Kidney capillary endothelial cell (primary cell): ENCODE data around the gene POU2F2.

Source experiments
- DNase-seq: peaks from one replicate; pipeline ENCODE4 v3.0.0-alpha.2; 2018; ENCODE audit warnings: low spot score

POU2F2 gene

DNA sequence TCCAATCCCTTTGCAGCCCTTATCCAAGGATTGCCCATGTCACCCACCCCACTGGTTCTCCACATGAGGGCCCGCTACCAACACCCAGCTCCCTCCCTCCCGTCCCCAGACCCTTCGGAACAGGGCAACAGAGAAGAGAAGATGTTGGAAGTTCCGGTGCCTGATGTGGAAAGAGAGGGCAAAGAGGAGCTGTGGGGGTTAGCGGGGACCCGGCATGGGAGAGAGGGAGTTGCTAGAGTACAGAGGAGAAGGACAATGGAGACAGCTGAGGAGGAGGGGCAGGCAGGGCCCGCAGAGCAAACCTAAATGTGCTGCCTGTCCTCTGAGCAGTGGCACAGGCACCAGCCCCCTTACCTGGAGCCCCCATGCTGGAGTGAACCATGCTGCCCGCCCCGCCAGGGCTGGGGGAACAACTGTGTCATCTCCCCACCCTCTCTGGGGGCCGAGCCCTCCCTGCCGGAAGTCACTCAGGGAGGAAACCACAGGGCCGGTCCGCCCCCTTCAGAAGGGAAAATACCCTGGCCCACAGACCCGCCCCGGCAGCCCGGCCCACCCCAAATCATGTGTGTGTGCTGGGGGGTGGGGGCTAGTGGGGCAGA, at the start of gene POU2F2:
TSS of gene POU2F2 (minus strand) at position 417 of the 599 bp plus-strand sequence. CDS start at position 382, 35 bp downstream.
- no peak for DNase-seq

DNA sequence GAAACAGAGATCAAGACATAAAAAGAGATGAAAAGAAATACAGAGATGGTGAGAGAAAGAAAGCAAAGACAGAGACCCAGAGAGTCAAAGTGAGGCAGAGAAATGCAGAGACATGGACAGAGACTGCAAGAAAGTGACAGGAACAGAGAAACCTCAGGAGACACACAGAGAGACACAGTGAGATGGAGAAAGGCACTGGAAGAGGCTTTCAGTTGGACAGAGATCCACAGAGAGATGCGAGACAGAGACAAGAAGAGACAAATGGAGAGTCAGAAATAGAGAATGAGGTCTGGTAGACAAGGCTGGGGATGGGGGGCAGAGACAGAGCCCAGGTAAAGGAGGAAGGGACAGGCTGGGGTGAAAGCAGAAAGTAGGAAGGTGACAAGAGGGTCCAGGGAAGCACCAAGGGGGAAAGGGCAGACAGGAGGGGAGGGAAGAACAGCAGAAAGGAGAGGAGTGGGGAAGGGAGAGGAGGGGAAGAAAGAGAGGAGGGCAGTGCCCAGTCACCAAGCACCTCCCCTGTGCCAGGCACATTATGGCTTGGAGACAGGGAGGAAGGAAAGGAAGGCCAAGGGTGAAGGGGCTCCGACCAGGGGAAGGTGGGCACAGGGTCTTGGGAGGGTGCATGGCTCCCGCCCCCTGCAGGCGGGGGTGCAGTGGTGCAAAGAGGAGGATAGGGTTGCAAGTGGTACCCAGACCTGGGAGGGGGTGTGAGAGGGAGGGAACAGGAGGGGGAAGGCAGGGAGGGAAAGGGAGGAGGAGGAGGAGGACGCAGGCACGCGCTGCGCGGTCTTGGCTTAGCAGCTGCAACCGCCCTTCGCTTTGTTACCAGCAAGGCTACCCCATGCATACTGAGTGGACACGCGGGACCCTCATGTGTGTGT, 46.8 kb upstream of the POU2F2 start:
- DNase-seq, result no peak

DNA sequence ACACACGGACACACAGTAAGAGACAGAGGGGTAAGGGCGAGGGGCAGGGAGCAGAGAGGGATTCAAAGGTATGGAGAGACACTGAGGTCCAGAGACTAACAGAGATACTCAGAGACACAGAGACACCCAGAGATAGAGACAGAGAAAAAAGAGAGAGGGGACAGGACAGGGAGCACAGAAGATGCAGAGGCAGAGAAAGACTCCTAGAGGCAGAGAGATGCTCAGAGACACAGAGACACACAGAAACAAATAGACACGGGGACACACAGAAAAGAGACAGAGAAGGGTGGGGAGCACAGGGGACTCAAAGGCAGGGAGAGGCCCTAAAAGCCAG, 45.4 kb upstream of the POU2F2 start:
- no peak for DNase-seq

DNA sequence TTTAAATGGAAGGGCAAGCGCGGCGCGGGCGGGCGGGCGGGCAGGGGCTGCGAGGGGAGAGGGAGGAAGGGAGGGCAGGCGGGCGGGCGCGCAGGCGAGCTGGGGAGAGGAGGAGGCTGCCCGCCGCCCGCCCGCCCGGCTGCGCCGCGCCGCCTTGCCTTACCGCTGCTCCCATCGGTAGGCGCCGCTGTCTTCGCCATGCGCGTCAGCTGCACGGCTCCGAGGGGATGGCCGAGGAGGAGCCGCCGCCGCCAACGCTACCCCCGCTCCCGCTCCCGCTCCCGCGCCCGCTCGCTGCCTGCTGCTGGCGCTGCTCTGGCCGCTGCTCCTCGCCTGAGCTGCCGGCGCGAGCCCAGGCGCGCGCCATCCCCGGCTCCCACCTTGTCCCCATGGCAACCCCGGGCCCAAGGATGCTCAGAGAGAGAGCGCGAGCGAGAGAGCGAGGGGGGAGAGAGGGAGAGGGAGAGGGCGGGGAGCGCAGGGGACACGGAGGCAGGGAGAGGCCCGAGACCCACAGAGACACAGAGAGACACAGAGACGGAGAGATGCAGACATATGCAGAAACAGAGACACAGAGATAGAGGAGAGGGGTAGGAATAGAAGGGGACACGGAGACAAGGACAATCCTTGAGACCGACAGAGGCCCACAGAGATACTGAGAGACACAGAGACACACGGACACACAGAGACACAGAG, 44.9 kb upstream of the POU2F2 start:
- DNase-seq, result peak; percentile 46

DNA sequence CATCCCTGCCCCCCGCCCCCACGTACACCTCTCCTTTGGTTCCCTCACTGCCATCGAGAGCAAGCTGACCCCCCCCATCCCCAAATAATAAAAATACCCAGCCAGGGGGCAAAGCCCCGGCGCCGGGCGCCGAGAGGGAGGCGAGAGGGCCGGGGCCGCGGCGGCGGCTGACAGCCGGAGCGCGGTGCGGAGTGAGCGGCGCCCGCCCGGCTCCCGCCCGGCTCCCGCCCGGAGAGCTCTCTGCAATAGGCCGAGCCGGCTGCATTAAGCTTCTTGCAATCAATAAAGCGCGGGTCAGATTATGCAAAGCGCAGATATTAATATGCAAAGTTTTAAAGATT, 44.4 kb upstream of the POU2F2 start:
- no peak for DNase-seq

DNA sequence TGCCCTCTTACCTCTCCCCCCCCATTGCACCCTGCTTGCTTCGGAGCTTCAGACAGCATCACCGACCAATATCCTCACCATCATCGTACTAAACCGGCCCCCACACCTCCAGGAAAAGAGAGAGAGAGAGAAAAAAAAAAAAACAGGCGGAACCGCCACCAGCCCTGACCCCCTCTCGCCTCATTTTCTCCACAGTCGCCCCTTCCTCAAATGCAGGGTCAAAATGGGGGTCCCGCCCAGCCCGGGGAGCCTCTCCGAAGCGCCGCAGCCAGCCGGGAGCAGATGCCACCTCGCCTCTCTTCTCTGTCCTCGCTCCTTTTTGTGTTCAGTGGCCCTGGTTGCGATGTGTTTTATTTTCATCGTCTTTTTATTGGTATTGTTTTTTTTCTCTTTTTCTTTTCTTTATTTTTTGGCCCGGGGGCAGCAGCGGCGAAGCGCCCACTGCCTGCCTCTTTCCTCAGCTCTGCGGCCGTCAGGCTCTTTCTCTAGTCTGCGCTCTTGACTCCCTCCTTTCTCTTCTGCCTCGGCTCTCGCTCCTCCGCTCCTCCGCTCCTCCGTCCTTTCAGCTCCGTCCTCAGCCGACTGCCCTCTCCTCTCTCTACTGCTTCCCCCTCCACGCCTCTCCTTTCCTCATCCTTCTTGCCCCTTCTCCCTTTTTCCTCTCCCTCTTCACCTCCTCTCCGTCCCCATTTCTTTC, 43.9 kb upstream of the POU2F2 start:
- no peak for DNase-seq

DNA sequence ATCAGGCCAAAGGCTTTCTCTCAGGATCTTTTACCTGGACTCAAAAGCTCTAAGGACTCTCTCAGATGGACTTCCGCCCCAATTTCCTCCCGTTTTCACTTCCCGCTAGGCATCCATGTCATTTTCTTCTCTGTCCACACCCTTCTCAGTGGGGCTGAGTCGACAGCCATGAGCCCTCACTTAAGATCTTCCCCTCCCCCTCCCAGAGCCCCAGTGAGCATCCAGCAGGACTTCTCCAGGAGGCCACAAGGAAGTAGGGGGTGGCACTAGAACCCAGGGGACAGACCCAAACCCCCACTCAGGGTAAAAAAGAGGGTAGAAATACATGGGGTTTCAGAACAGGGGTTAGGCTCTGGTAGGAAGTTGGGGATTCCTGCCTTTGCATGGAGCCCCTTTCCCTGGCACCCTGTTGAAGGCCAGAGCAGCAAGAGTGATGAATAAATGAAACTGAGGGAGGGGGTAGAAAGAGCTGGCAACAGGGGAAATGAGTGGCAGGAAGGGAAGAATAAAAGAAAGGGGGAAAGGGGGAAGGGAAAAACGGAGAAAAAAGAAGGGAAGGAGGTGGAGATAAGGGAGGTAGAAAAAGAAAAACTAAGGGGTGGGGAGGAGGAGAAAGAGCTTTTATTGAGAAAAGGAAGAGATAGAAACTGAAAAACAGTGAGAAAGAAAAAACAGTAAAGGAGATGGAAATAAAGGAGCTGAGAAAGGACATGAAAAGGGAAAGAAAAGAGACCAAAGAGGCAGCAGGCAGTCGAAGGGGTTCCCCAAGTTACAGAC, 42.9 kb upstream of the POU2F2 start:
- no peak for DNase-seq

DNA sequence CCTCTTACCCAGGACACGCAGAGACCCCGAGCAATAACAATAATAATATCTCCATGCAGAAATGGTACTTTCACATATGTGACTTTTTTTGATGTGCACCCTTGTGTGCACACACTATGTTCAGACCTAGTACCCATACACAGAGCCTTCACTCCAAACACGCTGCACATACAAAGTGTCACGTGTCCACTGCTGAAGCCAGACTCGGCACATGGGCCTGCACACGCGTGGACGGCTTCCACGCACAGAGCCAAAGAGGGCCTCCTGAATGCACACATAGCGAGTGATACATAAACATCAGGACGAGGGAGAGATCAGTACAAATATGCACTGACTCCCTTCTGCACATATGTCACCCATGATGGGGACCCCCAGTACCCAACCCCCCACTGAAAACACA, 41.9 kb upstream of the POU2F2 start:
- no peak for DNase-seq

DNA sequence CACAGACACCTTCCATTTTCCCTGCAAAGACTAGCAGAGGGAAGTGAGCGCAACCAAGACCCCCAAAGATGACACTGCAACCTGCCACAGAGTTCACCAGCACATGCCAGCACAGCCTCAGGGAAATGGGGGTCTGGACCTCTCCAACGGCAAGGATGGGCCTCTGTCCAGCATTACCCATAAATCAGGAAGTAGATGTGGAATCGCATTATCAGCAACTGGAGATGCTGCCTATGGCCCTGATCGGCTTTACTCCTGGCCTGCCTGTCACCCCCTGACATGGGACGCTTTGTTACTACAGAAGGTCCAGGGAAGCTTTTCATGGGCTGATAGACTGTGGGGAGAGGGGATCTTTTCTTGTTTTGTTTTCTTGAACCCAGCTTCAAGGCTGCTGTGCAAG, 41.4 kb upstream of the POU2F2 start:
- DNase-seq, result no peak

DNA sequence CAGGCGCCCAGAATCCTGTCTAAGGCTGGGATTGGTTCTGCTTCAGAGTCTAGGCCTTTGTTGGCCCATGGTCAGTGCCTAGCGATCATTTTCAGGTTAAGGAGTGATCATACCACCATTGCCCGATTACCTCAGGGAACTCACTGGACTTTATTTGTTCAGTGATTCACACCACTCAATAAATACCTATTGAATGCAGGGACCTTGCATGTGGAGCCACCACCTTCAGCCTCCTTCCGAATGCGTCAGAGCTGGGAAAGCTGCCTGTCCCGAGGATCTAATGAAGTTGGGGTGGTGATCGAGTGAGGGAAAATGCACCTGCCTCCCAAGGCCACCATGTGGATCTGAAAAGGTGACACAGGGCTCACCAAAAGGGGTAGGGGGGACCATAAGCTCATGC, 40.0 kb upstream of the POU2F2 start:
- no peak for DNase-seq

DNA sequence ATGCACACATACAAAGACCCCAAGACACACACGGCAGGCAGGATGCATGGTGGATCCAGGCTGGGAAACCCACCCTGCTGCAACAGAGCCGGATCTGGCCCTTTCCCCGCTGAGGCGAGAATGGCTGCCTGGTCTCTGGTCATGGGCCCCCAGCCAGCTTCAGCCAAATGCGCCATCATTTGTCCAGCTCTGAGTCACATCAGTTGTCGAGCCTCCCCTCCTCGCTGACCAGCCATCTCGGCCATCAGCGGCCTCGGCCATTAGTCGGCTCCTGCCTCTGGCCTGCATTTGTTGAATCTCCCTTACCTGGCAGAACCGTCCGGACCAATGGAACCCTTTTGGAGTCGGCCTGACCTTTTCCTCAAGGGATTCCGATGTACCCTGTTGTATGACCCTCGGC, 38.5 kb upstream of the POU2F2 start:
- no peak for DNase-seq

DNA sequence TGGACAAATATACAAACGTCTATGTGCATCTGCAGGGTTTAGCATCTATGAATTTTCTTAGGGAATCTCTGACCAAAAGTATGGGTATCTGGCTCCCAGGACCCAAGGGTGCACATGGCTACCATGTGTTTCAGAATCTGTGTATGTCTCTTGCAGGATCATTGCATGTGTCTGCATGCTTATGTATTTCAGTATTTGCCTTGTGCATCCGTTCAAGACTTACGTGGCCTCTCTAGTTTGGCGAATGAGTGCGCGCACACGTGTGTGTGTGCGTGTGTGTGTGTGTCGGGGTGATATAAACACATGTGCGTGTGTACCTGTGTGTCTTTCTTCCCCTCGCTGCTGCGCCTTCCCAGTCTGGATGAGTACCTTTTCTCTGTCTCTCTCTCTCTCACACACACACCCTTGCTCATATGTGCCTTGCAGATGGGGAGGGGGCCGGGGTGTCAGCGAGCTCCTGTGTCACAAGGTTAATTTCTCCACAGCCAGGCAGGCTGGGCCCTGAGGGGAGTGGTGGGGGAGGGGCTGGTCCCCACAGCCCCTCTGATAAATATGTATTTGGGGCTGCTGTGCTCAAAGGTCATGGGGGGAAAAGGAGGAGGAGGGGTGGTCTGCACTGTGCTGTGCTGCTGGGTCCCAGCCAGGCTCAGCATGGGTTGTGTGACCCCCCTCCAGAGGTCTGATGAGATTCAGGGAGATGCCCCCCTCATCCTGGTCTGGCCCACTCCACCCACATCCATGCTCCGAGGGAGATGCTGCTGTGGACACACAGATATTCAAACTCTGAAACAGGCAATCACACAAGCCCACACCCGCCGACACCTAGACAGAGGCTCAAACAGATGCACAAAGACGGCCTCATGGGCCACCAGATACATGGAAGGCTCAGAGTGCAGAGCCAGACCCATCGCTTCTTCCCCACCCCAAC, 37.5 kb upstream of the POU2F2 start:
- DNase-seq, result no peak

DNA sequence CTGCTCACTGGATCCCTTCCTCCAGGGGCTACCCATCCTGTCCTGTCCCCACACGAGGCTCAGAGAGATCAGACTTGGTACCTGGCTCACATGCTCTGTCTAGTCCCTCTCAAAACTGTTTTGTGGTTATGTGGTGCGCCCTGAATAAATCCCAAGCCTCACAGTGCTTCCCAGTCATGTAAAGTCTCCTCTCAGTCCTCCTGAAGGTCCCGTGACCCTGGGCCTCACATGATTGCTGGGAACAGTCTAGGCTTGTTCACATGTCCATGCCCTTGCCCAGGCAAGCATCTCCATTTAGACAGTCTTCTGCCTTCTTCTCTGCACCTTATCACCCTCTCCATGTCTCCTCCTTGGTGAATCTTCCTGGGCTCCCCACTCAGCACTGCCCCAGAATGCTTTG, 36.0 kb upstream of the POU2F2 start:
- DNase-seq, result no peak

DNA sequence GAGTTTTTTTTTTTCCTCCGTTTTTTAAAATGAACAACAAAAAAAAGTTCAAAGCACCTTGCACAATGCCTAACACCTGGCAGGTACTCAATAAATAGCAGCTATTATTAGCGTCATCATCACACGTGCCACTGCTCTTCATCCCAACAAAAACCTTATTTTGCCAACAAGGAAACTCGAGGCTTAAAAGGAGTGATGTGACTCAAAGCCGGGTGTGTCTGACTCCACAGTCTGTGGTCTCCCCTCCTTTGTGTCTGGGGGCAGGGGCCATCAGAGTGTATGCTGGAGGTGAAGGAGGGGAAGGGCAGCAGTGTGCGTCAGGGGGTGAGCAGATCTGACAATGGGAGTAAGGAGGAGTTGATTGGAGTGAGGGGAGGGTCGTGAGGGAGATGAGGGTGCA, 34.1 kb upstream of the POU2F2 start:
- no peak for DNase-seq

DNA sequence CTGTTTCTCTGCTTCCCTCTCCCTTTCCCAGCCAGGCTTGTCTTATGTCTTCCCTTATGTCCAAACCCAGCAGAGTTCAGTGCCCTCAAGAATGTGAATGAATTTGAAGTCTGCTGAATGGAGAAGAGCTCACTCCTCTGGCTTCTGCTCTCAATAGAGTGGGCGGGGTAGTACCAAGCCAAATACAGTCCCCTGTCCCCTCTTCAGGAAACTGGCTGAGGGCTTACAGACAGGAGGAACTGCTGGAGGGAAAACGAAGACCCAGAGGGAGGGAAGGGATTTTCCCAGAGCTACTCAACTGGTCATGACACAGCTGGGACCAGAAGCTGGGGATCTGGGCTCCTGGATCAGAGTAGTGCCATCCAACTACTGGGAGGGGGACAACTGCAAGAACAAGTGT, 32.9 kb upstream of the POU2F2 start:
- DNase-seq, result no peak

DNA sequence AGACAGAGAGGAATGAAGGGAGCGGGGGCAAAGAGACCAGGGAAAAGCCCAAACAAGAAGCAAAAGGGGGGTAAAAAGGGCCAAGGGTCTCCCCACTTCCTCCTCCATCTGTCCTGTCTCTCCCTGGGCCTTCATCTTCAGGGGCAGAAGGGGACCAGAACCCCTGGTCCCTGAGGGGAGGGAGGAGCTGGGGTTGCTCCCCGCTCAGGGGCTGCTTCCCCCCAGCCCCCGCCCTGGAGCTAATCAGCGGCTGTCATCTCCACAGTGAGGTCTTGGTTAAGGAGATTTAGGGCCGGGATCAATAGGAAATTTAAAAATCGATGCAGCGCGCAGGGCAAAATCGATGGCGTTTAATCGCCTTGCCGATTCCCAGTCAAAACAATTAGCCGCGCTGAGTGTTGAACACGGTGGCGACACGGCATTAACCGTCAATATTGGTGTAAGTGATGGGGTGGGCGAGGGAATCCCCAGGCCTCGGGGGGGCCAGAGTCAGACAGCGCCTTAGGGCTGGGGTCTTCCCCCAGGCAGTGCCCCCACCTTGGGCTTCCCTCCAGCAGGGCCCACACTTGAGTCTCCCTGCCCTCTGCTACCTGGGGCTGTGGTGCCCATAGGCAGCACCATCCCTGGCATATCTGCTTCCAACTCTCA, 29.5 kb upstream of the POU2F2 start:
- DNase-seq, result no peak

DNA sequence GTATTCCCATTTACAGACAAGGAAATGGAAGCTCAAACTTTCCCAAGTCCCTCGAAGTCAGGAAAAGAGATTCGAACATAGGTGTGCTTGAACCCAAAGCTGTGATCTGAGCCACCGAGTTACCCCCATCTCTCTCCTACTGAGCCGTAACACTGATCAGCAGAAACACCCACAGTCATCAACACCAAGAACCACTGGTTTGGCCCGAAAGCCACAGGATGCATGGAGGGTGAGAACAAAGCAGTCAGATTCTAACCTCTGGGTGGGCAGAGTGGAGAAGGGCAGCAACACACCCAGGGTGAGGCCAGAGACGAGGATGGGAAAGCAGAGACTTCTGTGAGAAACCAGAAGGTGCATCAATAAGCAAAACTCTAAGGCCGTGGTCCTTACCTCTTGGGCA, 27.7 kb upstream of the POU2F2 start:
- no peak for DNase-seq

DNA sequence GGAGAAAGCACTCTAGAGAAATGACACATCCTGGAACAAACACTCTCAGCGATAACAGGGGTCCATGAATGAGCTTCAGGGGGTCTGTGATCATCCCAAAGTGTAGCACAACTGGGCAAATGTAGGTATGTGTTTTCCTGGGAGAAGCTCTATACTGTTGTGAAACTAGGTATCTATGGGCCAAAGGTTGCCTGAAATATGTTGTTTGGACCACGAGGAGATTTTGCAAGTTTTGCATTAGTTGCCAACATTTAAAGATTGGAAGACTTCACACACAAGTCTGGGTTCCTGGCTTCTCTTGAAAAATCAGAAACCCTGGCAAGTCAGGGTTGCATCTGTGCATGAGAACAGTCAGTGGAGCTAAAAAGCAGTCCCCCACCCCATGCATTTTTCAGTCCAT, 26.7 kb upstream of the POU2F2 start:
- DNase-seq, result no peak

DNA sequence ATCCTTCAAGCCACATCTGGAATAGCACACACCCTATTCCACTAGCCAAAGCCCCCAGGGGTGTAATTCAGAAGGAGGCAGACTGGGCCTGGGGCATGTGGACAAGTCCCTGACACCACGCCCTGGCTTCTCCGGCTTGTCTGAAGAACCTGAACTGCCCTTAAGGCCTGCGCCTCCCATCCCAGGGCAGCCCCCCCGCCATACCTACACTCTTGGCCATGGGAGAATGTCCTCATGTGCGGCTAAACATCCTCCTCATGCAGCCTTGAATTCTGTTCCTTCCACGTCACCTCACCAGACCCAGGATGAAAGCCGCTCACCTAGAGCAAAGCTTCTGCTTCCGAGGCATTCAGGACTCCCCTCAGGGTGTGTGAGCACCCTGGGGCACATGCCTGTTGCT, 24.3 kb upstream of the POU2F2 start:
- DNase-seq, result no peak

DNA sequence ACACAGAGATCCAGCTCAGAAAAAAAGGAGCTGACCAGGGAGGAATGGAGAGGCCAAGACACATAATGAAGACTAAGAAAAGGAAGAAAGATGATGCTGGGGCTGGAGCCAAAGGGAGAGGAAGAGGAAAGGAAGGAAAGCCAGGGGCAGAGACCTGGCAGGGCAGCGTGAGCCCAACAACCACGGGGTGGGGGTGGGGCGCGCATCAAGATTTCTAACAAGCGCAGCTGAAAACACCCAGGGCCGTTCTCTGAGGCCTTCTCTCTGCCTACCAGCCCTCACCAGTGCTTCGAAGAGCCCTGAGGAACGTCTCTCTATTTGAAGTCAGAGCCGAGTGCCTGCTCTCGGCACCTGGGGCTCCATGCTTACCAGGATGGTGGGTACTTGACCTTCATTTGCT, 23.6 kb upstream of the POU2F2 start:
- no peak for DNase-seq
